K562 (cell line): ENCODE measurements around the gene SYT14. TPM values are rescaled to one million over a fixed set of nuclear protein-coding genes. Genes with fewer than 3 reads are reported as not detected.
"Not testable (repeated sequence)": the region's sequence is repeated elsewhere in the genome, so short reads cannot be mapped to it uniquely, and the experiment has no call there.

Experiments
- ATAC-seq: fragments of 200-7000 bp; cut with Tn5 transposase; 3 replicates; pipeline ENCODE4 v1.9.1; 2020; ENCODE audit warnings: moderate library complexity
- BruUV-seq: library from RNA; stranded (reverse); fragments of 400-500 nt; replicated peaks from 2 replicates; lab custom pipeline; 2021; lab: Mats Ljungman, UMichigan
- CTCF ChIA-PET: fragments of 300-600 bp; formaldehyde crosslinking; extraction: SDS; loops from one replicate; lab custom pipeline; 2021; ENCODE audit warnings: low intra/inter-chr PET ratio; lab: Yijun Ruan, JAX
- POLR2A ChIA-PET: fragments of 300-600, 350-650 bp; sonication (Branson Sonifier 250); formaldehyde crosslinking; extraction: SDS; loops from one replicate; lab custom pipeline; 2021; ENCODE audit warnings: antibody characterized with exemption, inconsistent platforms; lab: Yijun Ruan, JAX
- DNase-seq, 4 experiments: peaks; one replicate each; pipeline versions ENCODE4 v3.0.0 to v3.0.0-alpha.2; 2011 to 2018; ENCODE audit warnings: low spot score in 3 of 4, mixed read lengths in 3 of 4; ENCODE audit errors: extremely low read depth in 1 of 4
- FAIRE-seq: peaks from 2 replicates; lab custom pipeline; 2011; peaks lifted over from hg19 to GRCh38; lab: Jason Lieb, UNC
- H2AFZ ChIP-seq: 2 replicates; pipeline ENCODE4 v1.6.0; 2011; ENCODE audit warnings: low read depth, low read length, control low read depth, inconsistent platforms
- H3K27ac ChIP-seq: fragments of 200-600 bp; 3 replicates; pipeline ENCODE4 v1.8.0; 2011; ENCODE audit warnings: low read depth, mild to moderate bottlenecking, control low read depth, inconsistent platforms, low read length, moderate library complexity, mixed read lengths; ENCODE audit errors: extremely low read depth
- H3K27me3 ChIP-seq, 2 experiments: fragments of 300-600 bp in 1 of 2; 2 replicates in 1 of 2; 3 replicates in 1 of 2; pipeline versions ENCODE4 v1.6.0 to v1.8.0; 2011; ENCODE audit warnings: inconsistent platforms in 2 of 2, low read length in 2 of 2, mild to moderate bottlenecking in 1 of 2, mixed read lengths in 1 of 2, moderate library complexity in 1 of 2; ENCODE audit not compliant: control insufficient read depth in 2 of 2, insufficient read depth in 2 of 2
- H3K36me3 ChIP-seq: fragments of 300-600 bp; 3 replicates; pipeline ENCODE4 v1.8.0; 2011; ENCODE audit warnings: mild to moderate bottlenecking, low read length, inconsistent platforms; ENCODE audit not compliant: control insufficient read depth, insufficient read depth
- H3K4me1 ChIP-seq, 2 experiments: fragments of 200-600 bp in 1 of 2; replicated peaks in 1 of 2; 2 replicates in 1 of 2; 3 replicates in 1 of 2; pipeline versions ENCODE4 v1.5.1 to v1.8.0; 2011; ENCODE audit warnings: inconsistent platforms in 2 of 2, low read length in 2 of 2, mild to moderate bottlenecking in 1 of 2, mixed read lengths in 1 of 2, moderate library complexity in 1 of 2; ENCODE audit not compliant: control insufficient read depth in 2 of 2, insufficient read depth in 2 of 2
- H3K4me2 ChIP-seq: 2 replicates; pipeline ENCODE4 v1.6.1; 2011; ENCODE audit warnings: low read length, control low read depth, inconsistent platforms, mixed read lengths; ENCODE audit not compliant: insufficient read depth
- H3K4me3 ChIP-seq: fragments of 200-600 bp; sonication (generic), shearing (Covaris generic); 2 replicates; pipeline ENCODE4 v1.5.1; 2016; ENCODE audit warnings: control low read depth, inconsistent platforms
- H3K79me2 ChIP-seq: fragments of 200-600 bp; 3 replicates; pipeline ENCODE4 v1.8.0; 2011; ENCODE audit warnings: low read length, inconsistent platforms; ENCODE audit not compliant: control insufficient read depth, insufficient read depth
- H3K9ac ChIP-seq, 2 experiments: 2 replicates each; pipeline versions ENCODE4 v1.6.0 to v1.6.1; 2011; ENCODE audit warnings: low read depth in 2 of 2, low read length in 2 of 2, control low read depth in 1 of 2, inconsistent platforms in 1 of 2, mild to moderate bottlenecking in 1 of 2, mixed read lengths in 1 of 2; ENCODE audit not compliant: insufficient read depth in 1 of 2
- H3K9me1 ChIP-seq: one replicate; pipeline ENCODE4 v1.6.0; 2011; ENCODE audit warnings: inconsistent platforms, mild to moderate bottlenecking, low read length, moderate library complexity; ENCODE audit not compliant: control insufficient read depth, insufficient read depth
- H3K9me3 ChIP-seq: replicated peaks from 2 replicates; pipeline ENCODE4 v1.5.1; 2011; ENCODE audit warnings: low read depth, low read length, inconsistent platforms; ENCODE audit not compliant: control insufficient read depth, insufficient read depth
- H4K20me1 ChIP-seq: replicated peaks from 2 replicates; pipeline ENCODE4 v1.6.1; 2011; ENCODE audit warnings: low read length, inconsistent platforms, mixed read lengths; ENCODE audit not compliant: control insufficient read depth, insufficient read depth
- DIDO1 ChIP-seq: fragments of 450-650 bp; IDR thresholded peaks from 2 replicates; pipeline ENCODE4 v1.6.1; 2016; ENCODE audit warnings: low read depth, missing biosample characterization, missing genetic modification characterization
- EHMT2 ChIP-seq: fragments of 450-650 bp; IDR thresholded peaks from 2 replicates; pipeline ENCODE4 v1.6.1; 2018; ENCODE audit warnings: antibody characterized with exemption
- ELF1 ChIP-seq: fragments of 200-800 bp; sonication (Bioruptor generic); IDR thresholded peaks from 2 replicates; pipeline ENCODE4 v1.6.1; 2016; ENCODE audit warnings: missing genetic modification characterization, missing compliant biosample characterization
- KAT8 ChIP-seq: fragments of 450-650 bp; IDR thresholded peaks from 2 replicates; pipeline ENCODE4 v1.6.1; 2016; ENCODE audit warnings: low read depth, mild to moderate bottlenecking
- NFRKB ChIP-seq: fragments of 450-650 bp; IDR thresholded peaks from 2 replicates; pipeline ENCODE4 v1.6.1; 2016; ENCODE audit warnings: low read depth
- PML ChIP-seq: IDR thresholded peaks from 2 replicates; pipeline ENCODE4 v1.6.1; 2012; ENCODE audit warnings: low read length, inconsistent platforms
- TAF7 ChIP-seq: fragments of 450-650 bp; IDR thresholded peaks from 2 replicates; pipeline ENCODE4 v1.6.1; 2016; ENCODE audit warnings: missing genetic modification characterization, missing compliant biosample characterization
- ZNF512 ChIP-seq: IDR thresholded peaks from 2 replicates; pipeline ENCODE4 v1.6.1; 2016; ENCODE audit warnings: missing genetic modification characterization, missing compliant biosample characterization
- WGBS: fragments of 100-300 bp; shearing (Covaris generic); methylation state at CpG from one replicate; pipeline ENCODE4 v1.1.6; 2016; ENCODE audit warnings: low coverage, mixed read lengths; ENCODE audit not compliant: insufficient coverage; ENCODE audit errors: missing lambda C conversion rate; 5-methylcytosine and 5-hydroxymethylcytosine counted together
- in situ Hi-C: fragments of 300-500 bp; cut with MboI; formaldehyde crosslinking; loops from 4 replicates; pipeline ENCODE4 v1.15.0; 2018; ENCODE audit warnings: inconsistent platforms, mixed read lengths
- intact Hi-C: fragments of 100-400 bp; cut with micrococcal nuclease; formaldehyde crosslinking; loops from 2 replicates; pipeline ENCODE4 v1.14.2; 2022
- polyA plus RNA-seq, 8 experiments: library from polyadenylated mRNA; depleted of rRNA in 4 of 8; stranded (reverse) in 5 of 8; unstranded in 3 of 8; fragments of >200 nt; fragmentation: Nextera tagmentation in 2 of 8; fragmentation: Illumina TruSeq in 1 of 8; extraction: Ambion mirVana in 2 of 8; extraction: Trizol in 1 of 8; gene quantifications; 2 replicates each; pipeline versions ENCODE4 v1.2.1 to v1.2.3, GENCODE V29; 2011 to 2014; ENCODE audit warnings: inconsistent platforms in 1 of 8, missing spikeins in 1 of 8
- total RNA-seq, 7 experiments: library from RNA; depleted of rRNA in 6 of 7; stranded (reverse); fragments of >200 nt in 6 of 7; fragmentation: Illumina TruSeq in 2 of 7; extraction: Trizol in 2 of 7; gene quantifications; 2 replicates each; pipeline versions ENCODE4 v1.2.1 to v1.2.3, GENCODE V29; 2011 to 2021; ENCODE audit warnings: low replicate concordance in 1 of 7

SYT14 gene
- total and polyA plus RNA-seq, 9 of the 15 experiments (the other 6 are each of a cell fraction or from before 2014, with no cell fraction given): 0.01 to 0.04 TPM; not detected in 7

- POLR2A ChIA-PET, H3K79me2 ChIP-seq, BruUV-seq, H3K9me3 ChIP-seq, intact Hi-C loops, H3K9me1 ChIP-seq, CTCF ChIA-PET, in situ Hi-C loops, H3K27me3 ChIP-seq, H4K20me1 ChIP-seq, H3K27ac ChIP-seq, H3K4me3 ChIP-seq, H3K9ac ChIP-seq, FAIRE-seq, H3K4me1 ChIP-seq, H3K36me3 ChIP-seq: not testable (repeated sequence)
- ATAC-seq: peak; percentile 67
- DNase-seq: peak in 2 of 4 experiments; percentile 10 to 11
- H3K4me2 ChIP-seq: peak overlapping the region; percentile 29
- WGBS: 0% methylated on average over 1 of the region's 12 CpGs
- peak overlapping the region; percentile 71 for H2AFZ ChIP-seq
- TF ChIP-seq TAF7 (tag): peak; percentile 43; the same call in 1 of the 2 replicates
- peak; percentile 70; the same call in 1 of the 2 replicates for TF ChIP-seq NFRKB
- 0 out of 2 replicates have a peak, but pooled peaks have one; percentile 28 for TF ChIP-seq DIDO1 (tag)
- peak; percentile 80; the same call in 1 of the 2 replicates for TF ChIP-seq KAT8
- peak; percentile 83 for TF ChIP-seq EHMT2
Observed at GRCh38 chr1:209919637-209920036, 18.4 kb upstream of the SYT14 start.

- no TSS peak for BruUV-seq
- Histone ChIP-seq H3K9me1 (no peaks in the 10 kb centered on the region), H3K4me3 (no peak overlapping the region), H3K9ac (no peak overlapping the region), H3K4me1 (no peaks in the 10 kb centered on the region), H3K4me2 (no peak overlapping the region), H2AFZ (no peak overlapping the region), H3K36me3 (no peaks in the 10 kb centered on the region), H3K9me3 (no peaks in the 10 kb centered on the region), H3K79me2 (no peaks in the 10 kb centered on the region), H3K27ac (no peak overlapping the region), H4K20me1 (no peaks in the 10 kb centered on the region), H3K27me3 (no peaks in the 10 kb centered on the region)
- 3% methylated on average over 1 of the region's 1 CpG for WGBS
- ChIA-PET POLR2A (interaction anchor here (0.7 kb wide), 1 partner anchor 41 kb away, joined by 3 read pairs; no protein-coding TSS in a partner anchor), CTCF (interaction anchor here (0.7 kb wide), 1 partner anchor 184 kb away, joined by 6 read pairs; no protein-coding TSS in a partner anchor)
- ATAC-seq (no peak), DNase-seq (no peak), FAIRE-seq (no peak)
- TF ChIP-seq ZNF512 (tag) (0 out of 2 replicates have a peak, but pooled peaks have one; percentile 32), ELF1 (tag) (no peak), PML (no peak)
- intact Hi-C loops (no loop called here), in situ Hi-C loops (no loop called here)
Observed at GRCh38 chr1:209920844-209921243, 17.2 kb upstream of the SYT14 start.
